NCI-H1694 treated with DMSO at 0.1 percent for 48 hours (cell line): Measurements from ENCODE around the gene GNAZ.
A peak's percentile ranks its signal among the peaks of the same experiment; 100 is the strongest.

Source experiments
- DNase-seq: peaks from one replicate; lab custom pipeline; 2025; lab: John Stamatoyannopoulos, UW

GNAZ gene

DNA sequence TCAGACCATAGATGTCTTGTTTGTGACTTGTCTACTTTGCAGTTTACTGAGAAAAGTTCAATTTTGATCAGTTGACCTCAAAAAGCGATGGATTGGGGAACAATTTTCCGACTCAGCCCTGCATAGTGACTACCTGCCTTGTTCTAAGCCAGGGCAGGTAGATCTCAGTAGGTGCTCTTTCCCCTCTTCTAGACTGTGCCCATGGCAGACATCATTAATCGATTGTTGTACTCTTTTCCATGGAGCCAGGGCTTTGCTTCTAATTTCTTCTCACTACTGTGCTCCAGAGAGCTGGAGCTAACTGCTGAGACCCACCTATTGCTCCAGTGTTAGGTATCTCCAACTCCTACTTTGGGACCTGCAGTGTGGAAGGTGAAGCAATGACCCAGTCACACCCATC, 84.8 kb downstream of the GNAZ start:
- DNase-seq: no peak

- DNase-seq: no peak
These were observed 85.5 kb downstream of the GNAZ start for GRCh38 chr22:23155831-23156230.

GRCh38 chr22:23156286-23156685, 86.0 kb downstream of the GNAZ start:
- no peak for DNase-seq

DNA sequence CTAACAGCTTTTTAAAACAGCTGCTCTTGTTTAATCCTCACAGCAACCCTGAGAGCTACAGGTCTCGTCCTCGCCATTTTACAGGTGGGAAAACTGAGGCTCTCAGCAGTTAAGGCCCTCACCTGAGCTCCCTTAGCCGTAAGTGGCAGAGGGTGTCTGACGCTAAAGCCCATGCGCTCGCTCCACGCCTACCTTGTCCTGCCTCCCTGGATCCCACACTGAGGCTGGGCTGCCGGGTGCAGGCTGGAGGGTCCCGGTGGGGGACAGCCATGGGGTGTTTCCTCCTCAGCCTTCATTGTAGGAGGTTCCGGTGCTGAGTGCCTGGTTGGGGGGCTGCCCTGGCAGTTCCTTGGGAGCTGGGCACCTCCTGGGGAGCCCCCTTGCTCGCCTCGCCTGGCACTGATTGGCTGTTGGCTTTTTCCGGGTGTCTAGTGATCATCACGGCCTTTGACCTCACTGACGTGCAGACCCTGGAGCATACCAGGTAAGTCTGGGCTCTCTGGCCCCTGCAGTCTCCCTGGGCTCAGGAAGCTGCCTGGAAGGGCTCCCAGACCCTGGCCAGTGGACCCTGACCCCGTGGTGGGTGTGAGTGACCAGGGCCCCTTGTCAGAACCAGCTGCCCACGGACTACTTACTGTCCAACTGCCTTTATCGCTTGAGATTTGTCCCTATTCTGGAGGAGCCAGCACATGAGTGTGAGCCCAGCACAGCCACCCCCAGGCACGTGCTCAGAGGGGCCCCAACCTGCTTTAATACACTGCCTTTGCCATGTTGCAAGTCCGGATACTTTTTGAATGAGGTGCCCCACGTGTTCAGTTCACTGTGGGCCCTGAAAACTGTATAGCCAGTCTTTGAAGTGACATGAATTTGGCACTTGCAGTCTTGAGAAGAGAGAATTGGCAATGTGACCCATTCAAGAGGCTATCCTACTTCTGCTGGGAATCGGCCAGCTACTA, 87.5 kb downstream of the GNAZ start:
- no peak for DNase-seq

GRCh38 chr22:23158516-23159290, 88.4 kb downstream of the GNAZ start:
- DNase-seq: no peak

DNA sequence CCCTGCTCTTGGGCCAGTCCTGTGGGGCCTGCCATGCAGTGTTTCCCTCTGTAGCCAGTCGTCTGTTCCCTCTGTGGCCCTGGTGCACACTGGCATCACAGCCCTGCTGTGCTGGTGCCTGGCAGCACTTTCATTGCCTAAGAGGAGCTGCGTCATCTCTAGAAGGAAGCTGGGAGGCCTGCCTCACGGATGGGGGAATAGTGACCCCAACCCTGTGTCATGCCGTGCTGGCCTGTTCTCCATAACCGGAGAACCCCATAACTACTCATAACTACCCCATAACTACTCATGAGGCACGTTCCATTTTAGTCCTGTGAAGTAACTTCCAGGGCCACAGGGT, 88.9 kb downstream of the GNAZ start:
- no peak for DNase-seq

DNA sequence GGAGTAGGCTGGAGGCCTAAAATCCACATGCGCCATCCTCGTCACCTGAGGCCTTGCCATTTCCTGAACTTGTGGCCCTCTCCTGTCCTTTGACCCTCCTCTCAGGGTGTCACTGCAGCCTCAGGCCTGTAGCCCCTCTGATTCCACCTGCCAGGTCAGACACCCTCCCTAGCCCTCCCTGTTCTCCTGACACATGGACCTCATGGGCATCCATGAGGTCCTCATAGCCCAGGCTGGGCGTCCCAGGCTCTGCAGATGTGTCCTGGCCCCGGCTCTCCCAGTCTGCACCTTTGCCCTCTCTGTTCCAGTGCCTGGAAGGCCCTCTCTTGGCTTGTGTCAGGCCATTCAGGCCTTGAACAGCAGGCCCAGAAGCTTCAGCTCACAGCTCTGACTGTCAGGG, 90.7 kb downstream of the GNAZ start:
- no peak for DNase-seq

GRCh38 chr22:23161574-23161973, 91.3 kb downstream of the GNAZ start:
- no peak for DNase-seq

- peak; percentile 27 for DNase-seq
These were observed 93.3 kb downstream of the GNAZ start for GRCh38 chr22:23163665-23164064.

GRCh38 chr22:23164091-23164490, 93.8 kb downstream of the GNAZ start:
- DNase-seq: no peak

DNA sequence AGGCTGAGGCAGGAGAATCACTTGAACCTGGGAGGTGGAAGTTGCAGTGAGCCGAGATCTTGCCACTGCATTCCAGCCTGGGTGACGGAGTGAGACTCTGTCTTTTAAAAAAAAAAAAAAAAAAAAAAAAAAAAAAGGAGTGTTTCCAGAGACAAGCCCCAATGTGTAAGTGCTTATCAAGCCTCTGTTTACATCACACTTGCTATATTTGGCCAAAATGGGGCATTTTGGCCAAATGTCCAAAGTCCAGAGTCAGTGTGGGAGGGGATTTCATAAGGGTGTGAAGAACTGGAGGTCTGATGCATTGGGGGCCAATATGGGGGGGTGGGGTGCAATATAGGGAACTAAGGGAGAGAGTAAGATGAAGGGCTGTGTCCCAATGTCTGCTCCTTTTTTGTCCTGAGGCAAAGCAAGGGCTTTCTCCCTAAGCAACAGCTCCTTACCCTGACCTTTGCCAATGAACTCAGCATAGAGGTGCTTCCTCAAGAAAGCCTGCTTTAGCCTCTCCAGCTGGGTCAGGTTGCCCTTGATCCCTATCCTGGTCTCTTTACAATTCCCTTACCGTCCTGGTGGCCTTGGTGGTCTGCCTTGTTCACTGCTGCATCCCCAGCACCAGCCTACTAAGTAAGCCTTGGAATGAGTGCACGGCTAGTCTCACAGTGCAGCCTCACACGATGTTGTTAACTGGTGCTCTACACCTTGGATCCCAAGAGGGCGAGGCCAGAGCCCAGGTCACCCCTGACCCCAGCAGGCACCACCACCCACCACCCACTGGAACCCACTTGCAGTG, 95.9 kb downstream of the GNAZ start:
- no peak for DNase-seq

DNA sequence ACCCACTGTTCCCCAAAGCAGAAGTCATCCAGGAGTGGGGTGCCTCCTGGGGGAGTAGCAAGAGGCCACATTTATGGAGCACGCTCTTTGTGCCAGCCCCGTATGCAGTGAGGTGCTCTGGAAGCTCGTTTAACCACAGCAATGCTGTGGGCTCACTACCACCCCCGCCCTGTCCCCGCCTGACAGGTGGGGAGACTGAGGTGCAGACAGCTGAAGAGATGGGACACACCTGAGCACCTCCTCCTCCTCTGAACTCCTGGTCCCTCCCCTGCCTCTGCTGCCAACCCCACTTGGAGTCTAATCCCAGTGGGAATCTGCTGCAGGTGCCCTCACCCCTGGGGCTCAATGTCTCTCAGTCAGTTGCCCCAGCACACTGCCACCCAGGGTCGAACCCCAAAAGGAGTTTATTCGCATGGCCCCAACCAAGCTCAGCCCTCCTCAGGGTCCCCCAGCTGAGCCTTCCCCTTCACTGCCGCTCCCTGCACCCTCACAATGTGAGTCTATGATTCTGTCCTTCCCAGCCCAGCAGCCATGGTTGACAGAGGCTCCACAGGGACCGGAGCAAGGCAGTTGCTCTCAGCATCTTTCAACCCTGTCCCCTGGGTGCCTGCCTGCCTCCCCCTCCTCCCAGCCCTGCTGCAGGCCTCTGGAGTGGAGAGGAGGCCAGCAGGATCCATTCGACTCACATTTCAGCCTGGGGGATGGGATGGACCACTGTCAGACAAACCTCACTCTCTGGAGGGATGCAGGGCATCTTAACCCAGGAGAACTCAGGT, 96.7 kb downstream of the GNAZ start:
- DNase-seq: no peak

DNA sequence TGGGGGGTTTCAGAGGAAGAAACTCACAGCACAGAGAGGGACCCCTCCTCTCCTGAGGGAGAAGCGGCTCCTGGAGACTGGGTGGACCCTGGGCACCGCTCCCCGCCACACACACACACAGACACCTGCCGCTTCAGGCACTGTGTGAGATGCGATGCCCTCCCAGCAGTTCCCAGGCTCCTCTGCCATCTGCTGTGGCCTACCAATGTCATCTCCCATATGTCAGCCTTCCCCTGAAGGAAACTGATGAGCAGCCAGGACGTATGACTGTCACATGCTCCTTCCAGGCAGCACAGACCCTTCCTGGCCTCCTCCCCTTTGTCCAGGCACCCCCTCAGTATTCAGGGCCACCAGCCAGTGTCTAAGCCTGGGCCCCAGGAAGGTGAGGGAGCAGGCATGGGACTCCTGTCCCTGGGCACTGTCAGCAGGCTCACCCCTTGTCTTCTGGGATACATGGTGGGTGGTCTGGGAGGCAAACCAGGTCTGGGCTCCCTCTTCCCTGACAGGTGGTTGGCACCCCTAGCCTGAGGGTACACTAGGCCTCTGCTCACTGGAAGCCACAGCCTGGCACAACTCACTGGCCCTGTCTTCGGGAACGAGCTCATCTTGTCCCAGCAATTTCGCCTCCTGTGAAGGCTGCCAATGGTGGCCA, 98.2 kb downstream of the GNAZ start:
- DNase-seq: peak; percentile 86

DNA sequence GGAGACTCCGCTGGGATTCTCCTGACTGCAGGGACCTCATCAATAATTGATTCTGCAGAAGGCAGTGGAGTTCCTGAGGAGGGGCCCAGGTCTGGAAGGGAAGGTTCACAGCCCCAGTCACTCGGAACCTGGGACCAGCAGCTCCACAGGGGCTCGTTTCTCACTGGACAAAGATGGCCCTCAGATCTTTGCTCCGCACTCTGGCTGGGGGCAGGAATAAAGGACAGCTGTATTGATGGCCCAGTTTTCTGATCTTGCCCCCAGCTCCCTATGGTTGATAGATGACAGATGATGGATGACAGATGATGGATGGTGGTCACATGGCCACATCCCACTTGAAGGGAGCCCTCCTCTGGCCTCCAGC, 98.7 kb downstream of the GNAZ start:
- DNase-seq: no peak
